ENCODE results near the gene TESMIN.

The TESMIN gene

GRCh38 chr11:68763181-68763721 lies 11.9 kb upstream of the TESMIN start:
- DNase-seq (ENCODE audit: low read depth in 4 of 4, low spot score in 1 of 4), result no peak

- DNase-seq (ENCODE audit: low read depth in 4 of 4, low spot score in 1 of 4), result no peak
Observed at GRCh38 chr11:68762481-68762880, 11.2 kb upstream of the TESMIN start.

GRCh38 chr11:68761801-68762200 lies 10.5 kb upstream of the TESMIN start:
- DNase-seq (ENCODE audit: low read depth in 4 of 4, low spot score in 1 of 4), result no peak

GRCh38 chr11:68759991-68760390 lies 8.7 kb upstream of the TESMIN start:
- no peak for DNase-seq (ENCODE audit: low read depth in 4 of 4, low spot score in 1 of 4)

- no peak for DNase-seq (ENCODE audit: low read depth in 4 of 4, low spot score in 1 of 4)
Observed at GRCh38 chr11:68757711-68758110, 6.4 kb upstream of the TESMIN start.

- DNase-seq (ENCODE audit: low read depth in 4 of 4, low spot score in 1 of 4), result no peak
Observed at GRCh38 chr11:68756171-68756766, 4.9 kb upstream of the TESMIN start.

- no peak for DNase-seq (ENCODE audit: low read depth in 4 of 4, low spot score in 1 of 4)
Observed at GRCh38 chr11:68753300-68753699, 2.0 kb upstream of the TESMIN start.

- no peak for DNase-seq (ENCODE audit: low read depth in 4 of 4, low spot score in 1 of 4)
Observed at GRCh38 chr11:68751004-68751325, 355 bp downstream of the TESMIN start.

GRCh38 chr11:68750195-68751003 lies 921 bp downstream of the TESMIN start:
- DNase-seq (ENCODE audit: low read depth in 4 of 4, low spot score in 1 of 4), result no peak

GRCh38 chr11:68749229-68750123 lies 1.8 kb downstream of the TESMIN start:
- no peak for DNase-seq (ENCODE audit: low read depth in 4 of 4, low spot score in 1 of 4)

GRCh38 chr11:68748061-68748460 lies 3.3 kb downstream of the TESMIN start:
- no peak for DNase-seq (ENCODE audit: low read depth in 4 of 4, low spot score in 1 of 4)

- DNase-seq (ENCODE audit: low read depth in 4 of 4, low spot score in 1 of 4), result no peak
Observed at GRCh38 chr11:68743539-68743938, 7.8 kb downstream of the TESMIN start.

GRCh38 chr11:68741463-68741862 lies 9.9 kb downstream of the TESMIN start:
- DNase-seq (ENCODE audit: low read depth in 4 of 4, low spot score in 1 of 4), result no peak

- no peak for DNase-seq (ENCODE audit: low read depth in 4 of 4, low spot score in 1 of 4)
Observed at GRCh38 chr11:68735646-68736045, 15.7 kb downstream of the TESMIN start.

GRCh38 chr11:68735125-68735524 lies 16.2 kb downstream of the TESMIN start:
- no peak for DNase-seq (ENCODE audit: low read depth in 4 of 4, low spot score in 1 of 4)

- no peak for DNase-seq (ENCODE audit: low read depth in 4 of 4, low spot score in 1 of 4)
Observed at GRCh38 chr11:68734111-68734510, 17.2 kb downstream of the TESMIN start.

- DNase-seq (ENCODE audit: low read depth in 4 of 4, low spot score in 1 of 4), result no peak
Observed at GRCh38 chr11:68727783-68728182, 23.5 kb downstream of the TESMIN start.

GRCh38 chr11:68724293-68724692 lies 27.0 kb downstream of the TESMIN start:
- DNase-seq (ENCODE audit: low read depth in 4 of 4, low spot score in 1 of 4), result no peak

GRCh38 chr11:68722143-68722542 lies 29.2 kb downstream of the TESMIN start:
- DNase-seq (ENCODE audit: low read depth in 4 of 4, low spot score in 1 of 4), result no peak

GRCh38 chr11:68721075-68721474 lies 30.2 kb downstream of the TESMIN start:
- DNase-seq (ENCODE audit: low read depth in 4 of 4, low spot score in 1 of 4), result no peak

GRCh38 chr11:68715456-68716122 lies 35.7 kb downstream of the TESMIN start:
- DNase-seq (ENCODE audit: low read depth in 4 of 4, low spot score in 1 of 4), result no peak
